ENCODE results near the gene TUB. TPM values are rescaled to one million over a fixed set of nuclear protein-coding genes. Genes with fewer than 3 reads are reported as not detected.

The TUB gene
- total and polyA plus RNA-seq, 2 experiments from 2014 or later: 3.3 to 12.3 TPM

DNA sequence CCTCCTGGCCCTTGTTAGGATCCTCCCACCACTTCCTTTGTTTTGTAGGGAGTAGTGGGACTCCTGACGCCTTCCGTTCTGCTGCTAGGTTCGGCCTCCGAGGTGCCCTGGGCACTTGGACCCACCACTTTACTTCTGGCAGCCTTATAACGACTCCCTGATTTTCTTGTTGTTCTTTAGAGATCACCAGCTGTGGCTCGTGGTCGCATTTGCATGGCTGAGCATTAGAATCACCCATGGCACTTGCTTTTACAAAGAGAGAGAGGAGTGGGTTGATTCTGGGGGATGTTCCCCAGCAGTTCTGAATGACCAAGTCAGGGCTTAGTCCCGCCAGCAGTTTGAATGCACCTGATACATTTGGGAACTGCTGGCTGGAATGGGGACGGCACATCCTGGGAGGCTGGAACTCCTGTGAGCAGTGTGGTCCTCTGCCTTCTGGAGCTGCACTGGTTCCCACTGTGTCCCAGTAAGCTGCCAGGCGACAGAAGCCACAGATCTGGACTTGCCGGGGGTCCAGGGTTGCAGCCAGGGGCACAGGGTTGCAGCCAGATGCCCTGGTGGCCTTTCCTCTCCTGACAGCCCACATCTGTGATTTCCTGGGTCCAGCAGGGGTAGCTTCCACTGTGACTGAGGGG lies 4.1 kb downstream of the TUB start:
- in situ Hi-C loops (cut with MboI): no loop called here
- H3K9me2 ChIP-seq (ENCODE audit: insufficient read depth): no peaks in the 10 kb centered on the region
- no peak for DNase-seq
- no peak for TF ChIP-seq EZH2phosphoT487 (IDR thresholded peaks at IDR 0.05; ENCODE audit: insufficient read depth, low read depth)
- no peak for TF ChIP-seq EZH2 (IDR thresholded peaks at IDR 0.05; ENCODE audit: insufficient read depth, poor library complexity, severe bottlenecking)
- H3K9me3 ChIP-seq (ENCODE audit: low read depth): no peaks in the 10 kb centered on the region
- peaks cover 56% of the 10 kb centered on the region for H3K79me2 ChIP-seq (ENCODE audit: insufficient read depth)
- H4K20me1 ChIP-seq (ENCODE audit: insufficient read depth): no peaks in the 10 kb centered on the region
- H3K27ac ChIP-seq: no peak overlapping the region
- no peak overlapping the region for H3K4me3 ChIP-seq
- no peak overlapping the region for H3K4me2 ChIP-seq (ENCODE audit: unreplicated experiment)
- no peak overlapping the region for H3K9ac ChIP-seq
- no peaks in the 10 kb centered on the region for H3K36me3 ChIP-seq (ENCODE audit: low read depth)
- H2AFZ ChIP-seq: no peak overlapping the region
- no peaks in the 10 kb centered on the region for H3K27me3 ChIP-seq (replicated peaks; ENCODE audit: insufficient read depth)
- 83 to 87% methylated on average over 11 of the region's 11 CpGs for WGBS, 2 experiments (ENCODE audit: low coverage in 1 of 2, low lambda C conversion rate in 2 of 2, missing lambda C conversion rate in 2 of 2)
- H3K4me1 ChIP-seq (ENCODE audit: insufficient read depth): peaks cover 5% of the 10 kb centered on the region; the same call in 1 of the 2 replicates
- H3F3A ChIP-seq (ENCODE audit: insufficient read depth): no peaks in the 10 kb centered on the region

GRCh38 chr11:8086001-8086479 lies 5.0 kb downstream of the TUB start:
- TF ChIP-seq EZH2 (IDR thresholded peaks at IDR 0.05; ENCODE audit: insufficient read depth, poor library complexity, severe bottlenecking): no peak
- in situ Hi-C loops (cut with MboI): no loop called here
- Histone ChIP-seq H3K27me3 (replicated peaks; ENCODE audit: insufficient read depth) (no peaks in the 10 kb centered on the region), H2AFZ (no peak overlapping the region), H3K9ac (no peak overlapping the region), H4K20me1 (ENCODE audit: insufficient read depth) (no peaks in the 10 kb centered on the region), H3F3A (ENCODE audit: insufficient read depth) (no peaks in the 10 kb centered on the region), H3K9me3 (ENCODE audit: low read depth) (no peaks in the 10 kb centered on the region), H3K79me2 (ENCODE audit: insufficient read depth) (peaks cover 56% of the 10 kb centered on the region), H3K36me3 (ENCODE audit: low read depth) (no peaks in the 10 kb centered on the region), H3K9me2 (ENCODE audit: insufficient read depth) (no peaks in the 10 kb centered on the region), H3K4me1 (ENCODE audit: insufficient read depth) (peaks cover 5% of the 10 kb centered on the region; the same call in 1 of the 2 replicates), H3K27ac (no peak overlapping the region), H3K4me2 (ENCODE audit: unreplicated experiment) (no peak overlapping the region), H3K4me3 (no peak overlapping the region)
- peak; percentile 29 for DNase-seq
- WGBS, 2 experiments (ENCODE audit: low coverage in 1 of 2, low lambda C conversion rate in 2 of 2, missing lambda C conversion rate in 2 of 2): 43 to 46% methylated on average over 8 of the region's 8 CpGs

GRCh38 chr11:8086571-8086970 lies 5.6 kb downstream of the TUB start:
- no peak for DNase-seq
- WGBS, 2 experiments (ENCODE audit: low coverage in 1 of 2, low lambda C conversion rate in 2 of 2, missing lambda C conversion rate in 2 of 2): 96 to 97% methylated on average over 7 of the region's 7 CpGs
- H3K9me3 ChIP-seq (ENCODE audit: low read depth): no peaks in the 10 kb centered on the region
- H3K9ac ChIP-seq: no peak overlapping the region
- no peaks in the 10 kb centered on the region for H3K36me3 ChIP-seq (ENCODE audit: low read depth)
- no peak overlapping the region for H3K27ac ChIP-seq
- H3F3A ChIP-seq (ENCODE audit: insufficient read depth): no peaks in the 10 kb centered on the region
- H3K9me2 ChIP-seq (ENCODE audit: insufficient read depth): no peaks in the 10 kb centered on the region
- H3K4me1 ChIP-seq (ENCODE audit: insufficient read depth): peaks cover 5% of the 10 kb centered on the region; the same call in 1 of the 2 replicates
- in situ Hi-C loops (cut with MboI): no loop called here
- H4K20me1 ChIP-seq (ENCODE audit: insufficient read depth): no peaks in the 10 kb centered on the region
- H3K4me2 ChIP-seq (ENCODE audit: unreplicated experiment): no peak overlapping the region
- H3K27me3 ChIP-seq (replicated peaks; ENCODE audit: insufficient read depth): no peaks in the 10 kb centered on the region
- no peak overlapping the region for H2AFZ ChIP-seq
- no peak overlapping the region for H3K4me3 ChIP-seq
- peaks cover 56% of the 10 kb centered on the region for H3K79me2 ChIP-seq (ENCODE audit: insufficient read depth)
- TF ChIP-seq EZH2 (IDR thresholded peaks at IDR 0.05; ENCODE audit: insufficient read depth, poor library complexity, severe bottlenecking): no peak
- TF ChIP-seq EZH2phosphoT487 (IDR thresholded peaks at IDR 0.05; ENCODE audit: insufficient read depth, low read depth): no peak

GRCh38 chr11:8087185-8087584 lies 6.2 kb downstream of the TUB start:
- Histone ChIP-seq H2AFZ (no peak overlapping the region), H3K27me3 (replicated peaks; ENCODE audit: insufficient read depth) (no peaks in the 10 kb centered on the region), H3K9me3 (ENCODE audit: low read depth) (no peaks in the 10 kb centered on the region), H3K9ac (no peak overlapping the region), H3K36me3 (ENCODE audit: low read depth) (no peaks in the 10 kb centered on the region), H3K4me2 (ENCODE audit: unreplicated experiment) (no peak overlapping the region), H3K27ac (no peak overlapping the region), H3K4me3 (no peak overlapping the region), H3K79me2 (ENCODE audit: insufficient read depth) (peaks cover 55% of the 10 kb centered on the region), H4K20me1 (ENCODE audit: insufficient read depth) (no peaks in the 10 kb centered on the region), H3K9me2 (ENCODE audit: insufficient read depth) (no peaks in the 10 kb centered on the region), H3K4me1 (ENCODE audit: insufficient read depth) (peaks cover 5% of the 10 kb centered on the region; the same call in 1 of the 2 replicates), H3F3A (ENCODE audit: insufficient read depth) (no peaks in the 10 kb centered on the region)
- 84 to 86% methylated on average over 4 of the region's 4 CpGs for WGBS, 2 experiments (ENCODE audit: low coverage in 1 of 2, low lambda C conversion rate in 2 of 2, missing lambda C conversion rate in 2 of 2)
- TF ChIP-seq EZH2phosphoT487 (IDR thresholded peaks at IDR 0.05; ENCODE audit: insufficient read depth, low read depth) (no peak), EZH2 (IDR thresholded peaks at IDR 0.05; ENCODE audit: insufficient read depth, poor library complexity, severe bottlenecking) (no peak)
- in situ Hi-C loops (cut with MboI): no loop called here
- DNase-seq: peak; percentile 30
